ENCODE measurements around the gene SAYSD1.

SAYSD1 gene

GRCh38 chr6:39091220-39091619 is 23.8 kb downstream of the SAYSD1 start:
- no peak overlapping the region for H3K4me2 ChIP-seq (ENCODE audit: low read depth, low read length, poor library complexity, severe bottlenecking)
- no peaks in the 10 kb centered on the region for H3K36me3 ChIP-seq (ENCODE audit: low read length)
- H3K4me3 ChIP-seq (ENCODE audit: insufficient read depth, low read length, poor library complexity, severe bottlenecking) = no peak overlapping the region
- H2AFZ ChIP-seq (ENCODE audit: low read depth, low read length, severe bottlenecking) = no peak overlapping the region
- H3K79me2 ChIP-seq (ENCODE audit: insufficient read depth, low read length) = no peaks in the 10 kb centered on the region
- no peaks in the 10 kb centered on the region for H3K9me2 ChIP-seq (replicated peaks; ENCODE audit: insufficient read depth, low read length)
- no peaks in the 10 kb centered on the region for H3F3A ChIP-seq (ENCODE audit: insufficient read depth)
- no peaks in the 10 kb centered on the region for H3K9me3 ChIP-seq (ENCODE audit: insufficient read depth, low read length)
- no peak overlapping the region for H3K27ac ChIP-seq (ENCODE audit: low read depth, low read length)
- TF ChIP-seq EZH2phosphoT487 (conservative IDR thresholded peaks at IDR 0.05; ENCODE audit: low read length) (no peak), CTCF (IDR thresholded peaks at IDR 0.05; ENCODE audit: insufficient read depth, low read length, poor library complexity, severe bottlenecking) (no peak)
- H3K27me3 ChIP-seq (ENCODE audit: low read length) = no peaks in the 10 kb centered on the region
- no peak overlapping the region for H3K9ac ChIP-seq (ENCODE audit: low read length)
- no peaks in the 10 kb centered on the region for H4K20me1 ChIP-seq (ENCODE audit: low read depth, low read length)

GRCh38 chr6:39090036-39090435 is 24.9 kb downstream of the SAYSD1 start:
- Histone ChIP-seq H4K20me1 (ENCODE audit: low read depth, low read length) (no peaks in the 10 kb centered on the region), H3K9me3 (ENCODE audit: insufficient read depth, low read length) (no peaks in the 10 kb centered on the region), H2AFZ (ENCODE audit: low read depth, low read length, severe bottlenecking) (no peak overlapping the region), H3K36me3 (ENCODE audit: low read length) (no peaks in the 10 kb centered on the region), H3K27ac (ENCODE audit: low read depth, low read length) (no peak overlapping the region), H3K79me2 (ENCODE audit: insufficient read depth, low read length) (no peaks in the 10 kb centered on the region), H3K27me3 (ENCODE audit: low read length) (no peaks in the 10 kb centered on the region), H3K9ac (ENCODE audit: low read length) (no peak overlapping the region), H3K4me3 (ENCODE audit: insufficient read depth, low read length, poor library complexity, severe bottlenecking) (no peak overlapping the region), H3F3A (ENCODE audit: insufficient read depth) (no peaks in the 10 kb centered on the region), H3K9me2 (replicated peaks; ENCODE audit: insufficient read depth, low read length) (no peaks in the 10 kb centered on the region), H3K4me2 (ENCODE audit: low read depth, low read length, poor library complexity, severe bottlenecking) (no peak overlapping the region)
- TF ChIP-seq EZH2phosphoT487 (conservative IDR thresholded peaks at IDR 0.05; ENCODE audit: low read length) (no peak), CTCF (IDR thresholded peaks at IDR 0.05; ENCODE audit: insufficient read depth, low read length, poor library complexity, severe bottlenecking) (no peak)

GRCh38 chr6:39088331-39088730 is 26.7 kb downstream of the SAYSD1 start:
- Histone ChIP-seq H3F3A (ENCODE audit: insufficient read depth) (no peaks in the 10 kb centered on the region), H3K9me3 (ENCODE audit: insufficient read depth, low read length) (no peaks in the 10 kb centered on the region), H2AFZ (ENCODE audit: low read depth, low read length, severe bottlenecking) (no peak overlapping the region), H3K4me2 (ENCODE audit: low read depth, low read length, poor library complexity, severe bottlenecking) (no peak overlapping the region), H4K20me1 (ENCODE audit: low read depth, low read length) (no peaks in the 10 kb centered on the region), H3K79me2 (ENCODE audit: insufficient read depth, low read length) (no peaks in the 10 kb centered on the region), H3K9me2 (replicated peaks; ENCODE audit: insufficient read depth, low read length) (no peaks in the 10 kb centered on the region), H3K36me3 (ENCODE audit: low read length) (no peaks in the 10 kb centered on the region), H3K27me3 (ENCODE audit: low read length) (no peaks in the 10 kb centered on the region), H3K9ac (ENCODE audit: low read length) (no peak overlapping the region), H3K27ac (ENCODE audit: low read depth, low read length) (no peak overlapping the region), H3K4me3 (ENCODE audit: insufficient read depth, low read length, poor library complexity, severe bottlenecking) (no peak overlapping the region)
- TF ChIP-seq CTCF (IDR thresholded peaks at IDR 0.05; ENCODE audit: insufficient read depth, low read length, poor library complexity, severe bottlenecking) (no peak), EZH2phosphoT487 (conservative IDR thresholded peaks at IDR 0.05; ENCODE audit: low read length) (no peak)
